HG03457 (cell line): ENCODE measurements around the gene PCSK7.

Experiments used
- ATAC-seq: cut with Tn5 transposase; IDR thresholded peaks from one replicate; pipeline ENCODE4 v1.9.1; 2021; ENCODE audit warnings: moderate number of reproducible peaks; ENCODE audit not compliant: unreplicated experiment

Gene PCSK7

DNA sequence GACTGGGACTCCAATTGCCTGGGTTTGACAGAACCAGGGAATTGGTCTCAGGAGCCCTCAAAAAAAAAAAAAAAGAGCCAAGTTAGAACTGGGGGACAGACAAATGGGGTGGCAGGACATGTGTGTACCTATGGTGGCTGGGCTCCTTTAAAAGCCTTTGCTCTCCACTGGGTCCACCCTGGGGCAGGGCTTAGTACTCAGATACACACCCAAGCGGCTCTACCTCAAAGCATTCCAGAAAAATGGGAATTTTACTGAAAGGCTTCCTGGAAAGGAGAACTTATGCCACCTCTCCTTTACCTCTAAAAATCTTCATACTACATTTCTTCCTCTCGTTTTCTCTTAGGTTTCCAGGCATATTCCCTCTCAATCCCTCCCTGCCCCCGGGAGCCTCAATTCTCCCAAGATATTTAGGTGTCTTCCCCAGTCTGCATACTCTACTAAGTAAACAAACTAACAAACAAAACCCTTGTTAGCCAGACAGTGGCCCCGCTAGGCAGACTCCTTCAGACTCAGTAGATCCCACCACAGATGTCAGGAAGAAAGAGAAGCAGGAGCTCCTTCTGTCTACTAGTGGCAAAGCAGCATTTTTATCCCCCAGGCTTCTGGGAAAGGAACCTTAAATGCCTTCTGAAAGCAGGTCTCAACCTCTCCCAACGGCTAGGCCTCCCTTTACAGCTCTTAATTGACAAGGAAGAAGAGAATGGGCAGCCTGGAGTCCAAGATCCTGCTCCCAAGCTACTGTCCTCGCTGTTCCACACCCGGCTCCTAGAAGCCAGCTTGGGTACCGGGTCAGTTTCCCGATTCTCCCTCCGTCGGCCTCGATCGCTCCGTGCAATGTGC, 653 bp downstream of the PCSK7 start:
- no peak for ATAC-seq

DNA sequence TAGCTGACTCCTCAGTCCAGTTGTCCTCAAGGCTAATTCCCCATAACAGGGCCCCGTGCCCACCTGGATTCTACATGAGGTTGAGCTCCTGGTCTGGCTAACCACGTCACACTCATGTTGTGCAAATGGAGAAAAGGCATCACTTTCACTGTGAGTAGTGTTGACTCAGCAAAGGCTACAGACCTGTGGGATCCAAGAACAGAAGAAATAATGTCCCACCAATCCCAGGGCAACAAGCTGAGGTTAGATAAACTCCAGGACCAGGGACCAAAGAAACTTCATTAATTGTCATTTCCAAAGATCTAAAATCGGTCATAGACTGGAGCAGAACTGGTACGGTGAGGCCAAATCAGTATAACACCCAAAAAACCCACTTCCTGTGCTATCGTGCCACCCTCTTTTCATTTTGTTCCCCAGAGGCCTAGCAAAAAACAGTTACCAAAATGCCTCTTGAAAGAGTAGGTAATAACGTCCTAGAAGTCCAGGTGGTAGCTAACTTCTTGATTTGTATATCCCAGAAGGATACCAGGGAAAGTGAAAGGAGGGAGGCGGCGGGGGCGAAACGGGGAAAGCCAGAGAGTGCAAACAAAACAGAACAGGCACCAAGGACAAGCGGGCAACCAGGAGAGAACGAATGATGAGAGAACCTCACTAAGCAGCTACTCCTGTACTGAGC, 1.4 kb downstream of the PCSK7 start:
- no peak for ATAC-seq

DNA sequence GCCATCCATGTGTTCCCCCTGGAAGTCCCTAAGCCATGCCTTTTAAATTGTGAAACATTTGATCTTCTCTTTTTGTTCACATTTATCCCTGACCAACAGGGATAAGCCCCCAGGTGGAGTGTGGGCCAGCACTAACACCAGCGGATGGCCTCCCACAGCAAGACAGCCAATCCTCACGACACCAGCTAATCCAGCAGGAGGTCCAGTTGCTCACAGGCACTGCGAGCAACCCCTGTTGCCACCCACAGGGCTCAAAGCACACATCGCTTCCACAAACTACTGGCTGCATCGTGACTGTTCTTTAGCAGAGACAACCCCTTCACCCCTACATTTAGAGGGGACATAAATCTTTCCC, 2.0 kb downstream of the PCSK7 start:
- ATAC-seq = no peak

DNA sequence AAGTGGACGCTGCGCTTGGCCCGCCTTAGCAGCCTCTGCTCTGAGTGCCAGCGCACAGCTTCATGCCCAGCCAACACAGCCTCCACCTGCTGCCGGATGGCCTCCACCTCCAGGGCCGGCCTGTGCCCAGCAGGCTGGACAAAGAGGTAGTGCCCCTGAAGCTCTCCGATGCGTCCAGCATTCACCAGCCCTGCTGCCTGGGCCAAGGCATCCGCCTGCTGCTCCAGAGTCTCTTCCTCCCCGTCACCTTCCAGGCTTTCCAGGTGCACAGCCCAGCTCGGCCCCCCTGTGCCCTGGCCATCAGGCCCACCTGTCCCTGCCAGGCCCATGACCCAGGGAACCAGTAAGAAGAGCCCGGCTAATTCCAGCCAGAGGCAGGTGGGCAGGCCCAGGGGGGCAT, 2.5 kb downstream of the PCSK7 start:
- no peak for ATAC-seq

DNA sequence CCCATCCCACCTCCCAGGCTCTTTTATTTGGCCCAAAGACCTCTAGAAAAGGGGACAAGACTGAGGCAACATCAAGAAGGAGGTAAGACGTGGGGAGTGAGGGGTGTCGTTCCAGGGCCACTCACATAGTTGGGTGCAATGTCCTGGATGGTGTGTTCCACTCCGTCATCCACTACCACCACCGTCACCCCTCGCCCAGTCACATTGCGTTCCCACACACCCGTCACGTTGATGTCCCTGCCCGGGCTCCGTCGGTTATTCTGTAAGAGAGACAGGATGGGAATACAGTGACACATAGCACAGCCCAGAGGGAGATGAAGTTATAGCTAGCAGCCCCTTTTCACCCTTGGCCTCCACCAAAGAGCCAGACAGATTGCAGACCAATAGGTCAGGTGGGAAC, 3.8 kb downstream of the PCSK7 start:
- no peak for ATAC-seq

DNA sequence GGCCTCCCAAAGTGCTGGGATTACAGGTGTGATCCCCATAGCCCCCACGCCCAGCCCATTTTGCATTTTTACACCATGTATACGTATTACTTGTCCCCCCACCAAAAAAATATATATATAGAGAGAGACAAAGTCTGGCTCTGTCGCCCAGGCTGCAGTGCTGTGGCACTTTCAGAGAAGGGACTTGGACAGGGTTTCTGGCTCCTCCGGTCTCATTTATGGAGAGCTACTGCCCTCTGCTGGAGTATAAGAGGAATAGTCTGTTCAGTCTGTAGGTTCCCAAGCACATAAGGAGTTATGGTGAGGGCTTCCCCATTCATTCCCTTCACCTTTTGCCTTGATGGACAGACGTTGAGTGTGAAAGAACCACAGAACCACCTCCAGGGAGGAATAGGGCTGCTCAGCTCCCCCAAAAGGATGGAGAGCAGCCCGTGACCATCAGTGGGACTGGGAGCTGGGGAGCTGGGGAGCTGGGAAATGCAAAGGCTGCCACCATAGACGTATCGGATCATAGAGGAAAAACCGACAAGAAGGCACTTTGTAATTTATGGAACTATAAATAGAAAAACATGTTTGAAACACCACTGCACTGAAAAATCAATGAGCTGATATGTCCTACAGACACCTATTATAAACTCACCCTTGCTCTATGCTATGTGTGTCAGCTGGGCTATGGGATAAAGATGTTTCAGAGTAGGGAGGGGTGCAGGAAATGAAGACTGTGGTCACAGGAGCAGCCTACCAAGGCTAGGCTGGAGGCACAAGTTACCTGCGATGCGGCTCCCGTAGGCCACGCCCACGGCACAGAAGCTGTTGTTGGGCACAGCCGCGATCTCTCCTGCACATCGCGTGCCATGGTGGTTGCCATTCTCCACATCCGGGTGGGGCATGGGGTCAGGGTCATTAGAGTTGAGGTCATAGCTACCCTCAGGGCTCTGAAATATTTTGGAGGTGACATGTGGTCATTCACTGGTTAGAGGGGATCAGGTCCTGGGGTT, 5.2 kb downstream of the PCSK7 start:
- no peak for ATAC-seq

- no peak for ATAC-seq
Measured at GRCh38 chr11:117225553-117226170, 6.2 kb downstream of the PCSK7 start.

- no peak for ATAC-seq
Measured at GRCh38 chr11:117223741-117224689, 7.9 kb downstream of the PCSK7 start.

DNA sequence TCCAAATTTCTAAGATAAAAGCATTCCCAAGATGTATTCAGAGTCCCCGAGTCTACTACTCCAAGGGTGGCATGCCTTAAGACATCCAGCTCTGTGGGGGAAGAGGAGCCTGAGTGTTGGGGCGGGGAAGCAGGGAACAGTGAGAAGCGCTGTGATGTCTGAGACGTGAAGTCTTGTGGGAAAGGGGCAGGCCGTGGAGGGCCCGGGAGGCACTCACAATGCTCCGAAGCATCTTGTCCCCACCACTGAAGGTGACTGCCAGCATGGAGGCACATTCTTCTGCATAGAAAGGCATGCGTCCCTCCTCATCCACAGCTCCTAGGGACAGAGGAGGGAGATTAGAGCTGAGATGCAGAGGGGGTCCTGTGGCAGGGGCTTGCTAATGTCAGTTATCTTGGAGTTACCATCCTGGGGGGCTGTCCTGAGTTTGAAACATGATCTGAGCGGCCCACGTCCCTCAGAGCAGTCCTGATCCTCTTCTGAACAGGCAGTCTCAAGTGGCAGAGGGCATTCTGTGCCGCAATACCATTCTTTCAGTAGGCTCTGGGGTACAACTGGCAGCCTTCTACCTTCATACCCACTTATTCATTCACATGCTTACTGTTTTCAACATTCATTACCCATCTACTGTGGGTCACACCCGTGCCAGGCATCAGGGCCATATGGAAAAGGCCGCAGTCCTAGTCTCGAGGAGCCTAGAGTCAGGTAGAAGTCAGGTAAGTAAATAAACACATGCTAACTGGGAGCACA, 8.7 kb downstream of the PCSK7 start:
- ATAC-seq = no peak

- no peak for ATAC-seq
Measured at GRCh38 chr11:117221775-117222517, 9.9 kb downstream of the PCSK7 start.

DNA sequence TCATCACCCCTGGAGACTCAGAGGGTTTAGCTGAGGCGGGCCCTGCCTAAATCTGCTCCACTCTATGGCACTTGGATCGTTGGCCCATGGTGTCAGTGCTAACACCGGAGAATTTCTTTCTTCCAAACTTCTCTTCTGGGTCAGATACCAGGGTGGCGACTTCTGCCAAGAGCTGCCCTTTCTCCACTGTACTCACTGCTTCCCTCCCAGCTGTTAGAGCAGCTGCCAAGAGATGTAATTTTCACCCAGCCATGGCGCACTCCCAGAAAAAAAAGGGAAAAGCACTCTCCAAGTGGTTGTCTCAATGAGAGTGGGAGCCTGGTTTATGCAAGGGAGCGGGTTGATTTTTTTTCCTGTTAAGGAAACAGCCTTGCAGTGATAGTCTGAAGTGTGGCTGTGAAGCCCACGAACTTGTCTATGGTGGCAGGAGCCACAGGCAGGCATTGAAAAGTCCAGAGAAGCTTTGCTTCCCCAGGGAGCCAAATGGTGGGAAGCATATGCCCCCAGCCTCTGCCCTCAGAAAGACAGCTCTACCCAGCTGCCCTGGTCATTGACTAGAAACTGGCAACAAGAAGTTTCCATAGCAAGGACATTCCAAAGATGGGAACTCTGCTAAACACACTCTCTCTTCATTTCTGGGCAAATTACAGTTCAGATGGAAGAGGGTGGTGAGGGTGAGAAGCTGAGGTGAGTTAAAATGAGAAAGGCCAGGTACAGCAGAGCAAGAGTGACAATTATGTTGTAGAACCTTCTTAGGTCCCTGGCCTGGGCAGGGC, 10.7 kb downstream of the PCSK7 start:
- no peak for ATAC-seq

DNA sequence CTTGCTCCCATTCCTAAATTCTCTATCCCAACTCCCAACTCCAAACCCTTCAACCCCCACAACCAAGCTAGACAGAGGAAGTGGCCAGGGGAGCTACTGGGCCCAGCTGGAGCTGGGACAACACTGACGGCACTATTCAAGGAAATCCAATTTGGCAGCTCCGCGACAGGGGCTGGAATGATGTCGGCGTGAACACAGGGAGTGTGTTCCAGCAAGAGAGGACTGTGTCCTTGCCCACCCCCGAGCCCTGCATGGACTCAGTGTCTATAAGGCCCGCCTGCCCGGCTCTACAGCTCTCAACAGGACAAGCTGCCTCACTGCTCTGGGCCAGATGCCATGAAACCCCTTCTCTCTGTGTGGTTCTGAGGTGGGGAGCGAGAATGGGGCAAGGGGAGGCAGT, 11.3 kb downstream of the PCSK7 start:
- ATAC-seq = no peak

GRCh38 chr11:117219995-117220394, 11.9 kb downstream of the PCSK7 start:
- ATAC-seq = no peak

DNA sequence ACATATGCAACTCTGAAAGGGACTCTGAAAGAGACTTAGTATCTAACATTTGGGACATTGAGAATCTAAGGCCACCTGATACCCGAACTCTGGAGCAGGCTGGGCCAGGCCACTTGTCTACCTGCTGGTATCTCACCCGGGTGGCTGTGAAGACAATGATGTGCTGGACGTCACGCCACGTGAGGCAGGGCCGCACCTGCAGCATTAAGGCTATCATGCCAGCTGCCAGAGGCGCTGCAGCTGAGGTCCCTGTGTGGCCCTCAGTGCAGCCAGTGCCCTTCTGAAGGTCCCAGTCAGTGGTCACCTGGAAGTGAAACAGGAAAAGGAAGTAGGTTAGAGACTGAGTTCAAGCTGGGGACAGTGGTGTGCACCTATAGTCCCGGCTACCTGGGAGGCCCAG, 12.4 kb downstream of the PCSK7 start:
- no peak for ATAC-seq

DNA sequence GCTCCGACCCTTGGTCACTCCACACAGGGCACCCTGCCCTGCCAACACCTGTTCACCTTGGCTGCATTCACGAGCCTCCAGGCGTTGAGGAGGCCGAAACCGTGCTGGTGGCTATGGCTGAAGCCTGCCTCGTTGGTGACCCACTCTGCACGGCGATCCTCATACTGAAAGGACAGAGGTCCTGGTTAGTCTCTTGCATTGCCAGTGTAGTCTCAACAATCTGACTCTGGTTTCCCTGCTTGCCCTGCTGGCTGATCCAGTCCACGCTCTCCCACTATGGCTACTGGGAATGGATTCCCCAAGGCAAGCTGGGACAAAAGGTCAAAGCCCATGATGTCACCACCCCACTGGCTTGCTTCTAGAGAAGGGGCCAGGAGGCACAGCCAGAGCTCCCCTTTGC, 12.9 kb downstream of the PCSK7 start:
- no peak for ATAC-seq

- ATAC-seq = no peak
Measured at GRCh38 chr11:117218133-117218915, 13.5 kb downstream of the PCSK7 start.
